HEK293 (cell line): ENCODE results near the gene MAPRE3.

ENCODE experiments used
- CTCF ChIA-PET: fragments of 350-600 bp; formaldehyde crosslinking; extraction: SDS; loops from one replicate; lab custom pipeline; 2021; ENCODE audit warnings: antibody characterized with exemption; lab: Yijun Ruan, JAX
- POLR2A ChIA-PET: fragments of 300-600 bp; formaldehyde crosslinking; extraction: SDS; loops from one replicate; lab custom pipeline; 2020; ENCODE audit warnings: antibody characterized with exemption, inconsistent platforms; lab: Yijun Ruan, JAX
- H3K27ac ChIP-seq: fragments of 200-500 bp; sonication (Bioruptor generic); 2 replicates; pipeline ENCODE4 v1.5.1; 2014; ENCODE audit warnings: low read depth, low read length, control low read depth, inconsistent platforms; ENCODE audit errors: extremely low read depth
- H3K36me3 ChIP-seq, 2 experiments: fragments of 200-500 bp in 1 of 2; sonication (Bioruptor generic) in 1 of 2; 1 replicate in 1 of 2; 2 replicates in 1 of 2; pipeline ENCODE4 v1.5.1; 2014 to 2017; ENCODE audit warnings: inconsistent platforms in 2 of 2, low read length in 2 of 2; ENCODE audit not compliant: control insufficient read depth in 2 of 2, insufficient read depth in 1 of 2
- H3K4me1 ChIP-seq: fragments of 200-500 bp; sonication (Bioruptor generic); 2 replicates; pipeline ENCODE4 v1.5.1; 2014; ENCODE audit warnings: mild to moderate bottlenecking, low read length, inconsistent platforms; ENCODE audit not compliant: control insufficient read depth, insufficient read depth
- H3K4me3 ChIP-seq: 2 replicates; pipeline ENCODE4 v1.5.1; 2011; ENCODE audit warnings: low read depth, mild to moderate bottlenecking, control low read depth, low read length, moderate library complexity
- H3K9me3 ChIP-seq: fragments of 200-500 bp; sonication (Bioruptor generic); 2 replicates; pipeline ENCODE4 v1.5.1; 2014; ENCODE audit warnings: low read depth, low read length, inconsistent platforms; ENCODE audit not compliant: control insufficient read depth, insufficient read depth
- GLI4 ChIP-seq: fragments of 450-650 bp; formaldehyde crosslinking; IDR thresholded peaks from 2 replicates; pipeline ENCODE4 v1.5.1; 2016; ENCODE audit warnings: missing biosample characterization, missing genetic modification characterization
- HOXD13 ChIP-seq: sonication (generic); formaldehyde crosslinking; IDR thresholded peaks from 2 replicates; pipeline ENCODE4 v1.8.0; 2022; ENCODE audit warnings: missing genetic modification reagents, borderline replicate concordance
- RBAK ChIP-seq: fragments of 450-650 bp; formaldehyde crosslinking; IDR thresholded peaks from 2 replicates; pipeline ENCODE4 v1.5.1; 2016; ENCODE audit warnings: missing biosample characterization, missing genetic modification characterization
- ZBTB44 ChIP-seq: fragments of 450-650 bp; IDR thresholded peaks from 2 replicates; pipeline ENCODE4 v1.5.1; 2018; ENCODE audit warnings: missing biosample characterization, mild to moderate bottlenecking, missing genetic modification characterization
- ZEB2 ChIP-seq: fragments of 450-650 bp; formaldehyde crosslinking; IDR thresholded peaks from 2 replicates; pipeline ENCODE4 v1.5.1; 2016; ENCODE audit warnings: missing biosample characterization, missing genetic modification characterization
- ZFHX2 ChIP-seq: fragments of 450-650 bp; formaldehyde crosslinking; conservative IDR thresholded peaks from 2 replicates; pipeline ENCODE4 v1.5.1; 2016; ENCODE audit warnings: missing biosample characterization, missing genetic modification characterization
- ZNF184 ChIP-seq: fragments of 450-650 bp; IDR thresholded peaks from 2 replicates; pipeline ENCODE4 v1.5.1; 2018; ENCODE audit warnings: missing biosample characterization, mild to moderate bottlenecking, missing genetic modification characterization
- ZNF223 ChIP-seq: fragments of 450-650 bp; formaldehyde crosslinking; IDR thresholded peaks from 2 replicates; pipeline ENCODE4 v1.5.1; 2016; ENCODE audit warnings: missing biosample characterization, missing genetic modification characterization
- ZNF274 ChIP-seq, 2 experiments: fragments of 200-500 bp in 1 of 2; fragments of 450-650 bp in 1 of 2; sonication (Bioruptor generic) in 1 of 2; formaldehyde crosslinking in 1 of 2; IDR thresholded peaks; 2 replicates each; pipeline versions ENCODE4 v1.5.1 to v1.6.1; 2014 to 2016; ENCODE audit warnings: borderline replicate concordance in 1 of 2, inconsistent platforms in 1 of 2, low read length in 1 of 2, missing biosample characterization in 1 of 2, missing genetic modification characterization in 1 of 2
- ZNF394 ChIP-seq: fragments of 450-650 bp; formaldehyde crosslinking; IDR thresholded peaks from 2 replicates; pipeline ENCODE4 v1.5.1; 2016; ENCODE audit warnings: missing biosample characterization, missing genetic modification characterization, mild to moderate bottlenecking, moderate library complexity, borderline replicate concordance
- ZNF513 ChIP-seq: fragments of 450-650 bp; IDR thresholded peaks from 2 replicates; pipeline ENCODE4 v1.5.1; 2018; ENCODE audit warnings: missing biosample characterization, missing genetic modification characterization
- ZNF521 ChIP-seq: fragments of 450-650 bp; formaldehyde crosslinking; IDR thresholded peaks from 2 replicates; pipeline ENCODE4 v1.5.1; 2017; ENCODE audit warnings: missing biosample characterization, mild to moderate bottlenecking, missing genetic modification characterization
- ZNF624 ChIP-seq: fragments of 450-650 bp; formaldehyde crosslinking; IDR thresholded peaks from 2 replicates; pipeline ENCODE4 v1.5.1; 2017; ENCODE audit warnings: missing biosample characterization, missing genetic modification characterization
- ZNF664 ChIP-seq: fragments of 450-650 bp; formaldehyde crosslinking; IDR thresholded peaks from 2 replicates; pipeline ENCODE4 v1.5.1; 2016; ENCODE audit warnings: missing biosample characterization, missing genetic modification characterization
- ZNF776 ChIP-seq: fragments of 450-650 bp; formaldehyde crosslinking; IDR thresholded peaks from 2 replicates; pipeline ENCODE4 v1.5.0; 2017; ENCODE audit warnings: missing biosample characterization, missing genetic modification characterization, borderline replicate concordance
- TF ChIP-seq, protein P1 (sequence below): fragments of 450-650 bp; formaldehyde crosslinking; IDR thresholded peaks from 2 replicates; pipeline ENCODE4 v1.5.1; 2017; ENCODE audit warnings: missing biosample characterization, mild to moderate bottlenecking, missing genetic modification characterization, moderate library complexity

Gene MAPRE3

DNA sequence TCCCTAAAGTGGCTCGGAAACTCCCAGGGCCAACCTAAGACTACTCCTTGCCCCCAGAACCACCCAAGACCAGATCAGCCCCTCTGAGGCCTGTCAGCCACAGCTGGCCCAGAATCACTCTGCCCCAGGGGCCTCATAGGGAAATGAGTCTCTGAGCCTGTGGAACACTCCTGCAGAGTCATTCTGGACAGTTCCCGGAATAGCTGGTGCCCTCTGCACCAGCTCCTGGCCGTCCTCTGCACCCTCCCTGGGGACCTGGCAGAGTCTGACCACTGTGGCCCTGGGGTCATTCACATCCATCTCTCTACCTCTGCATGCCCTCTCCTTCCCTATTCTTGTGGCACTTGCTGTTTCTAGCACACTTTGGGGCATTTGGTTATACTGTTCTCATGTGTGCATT lies 47.7 kb downstream of the MAPRE3 start:
- POLR2A ChIA-PET = no interaction called here
- CTCF ChIA-PET = interaction anchor here (1.1 to 10.1 kb wide), 7 partner anchors 12 to 186 kb away, joined by 3 to 307 read pairs (median 8); no protein-coding TSS in a partner anchor

GRCh38 chr2:27019459-27019858 lies 49.0 kb downstream of the MAPRE3 start:
- H3K27ac ChIP-seq = no peak overlapping the region
- CTCF ChIA-PET = interaction anchor here (0.6 to 10.1 kb wide), 4 partner anchors 56 to 174 kb away, joined by 3 to 307 read pairs (median 29); no protein-coding TSS in a partner anchor
- no peak for TF ChIP-seq ZEB2
- no peak for TF ChIP-seq ZNF664
- no peak for TF ChIP-seq ZNF513 (tag by site-specific recombination)
- no peak for TF ChIP-seq ZBTB44 (tag by site-specific recombination)
- no peak for TF ChIP-seq ZNF624 (tag by site-specific recombination)
- TF ChIP-seq ZNF223 (tag by site-specific recombination) = no peak
- no peak for TF ChIP-seq GLI4 (tag by site-specific recombination)
- TF ChIP-seq HOXD13 (CRISPR knock-in tag) = no peak
- TF ChIP-seq ZNF776 = no peak
- TF ChIP-seq ZNF394 (tag by site-specific recombination) = no peak
- no peak for TF ChIP-seq ZFHX2 (tag by site-specific recombination)
- TF ChIP-seq ZNF184 = no peak
- TF ChIP-seq RBAK (tag by site-specific recombination) = no peak
- TF ChIP-seq, all 188 proteins: peak for 0

More for the DNA sequence above, 47.7 kb downstream of the MAPRE3 start:
- no peak for TF ChIP-seq ZNF521
- Histone ChIP-seq H3K9me3 (no peaks in the 10 kb centered on the region), H3K4me3 (no peak overlapping the region), H3K27ac (no peak overlapping the region), H3K4me1 (0 out of 2 replicates have a peak, but pooled peaks cover 3% of the 10 kb centered on the region), H3K36me3 (peaks cover 0 to 15% of the 10 kb centered on the region in 2 experiments; a peak in 1 of 3 replicates)

GRCh38 chr2:27019931-27020855 lies 49.8 kb downstream of the MAPRE3 start:
- H3K36me3 ChIP-seq = peaks cover 0 to 35% of the 10 kb centered on the region in 2 experiments; a peak in 1 of 3 replicates
- POLR2A ChIA-PET = interaction anchor here (0.6 kb wide), 1 partner anchor 12 kb away, joined by 4 read pairs; no protein-coding TSS in a partner anchor

More at GRCh38 chr2:27019459-27019858, 49.0 kb downstream of the MAPRE3 start:
- Histone ChIP-seq H3K4me3 (no peak overlapping the region), H3K9me3 (no peaks in the 10 kb centered on the region), H3K36me3 (peaks cover 0 to 28% of the 10 kb centered on the region in 2 experiments; a peak in 1 of 3 replicates), H3K4me1 (0 out of 2 replicates have a peak, but pooled peaks cover 3% of the 10 kb centered on the region)
- POLR2A ChIA-PET = no interaction called here

More at GRCh38 chr2:27019931-27020855, 49.8 kb downstream of the MAPRE3 start:
- CTCF ChIA-PET = interaction anchor here (0.6 to 10.1 kb wide), 4 partner anchors 57 to 174 kb away, joined by 3 to 307 read pairs (median 29); no protein-coding TSS in a partner anchor
- H3K27ac ChIP-seq = no peak overlapping the region
- no peak for TF ChIP-seq ZNF274 (IDR thresholded peaks at IDR 0.05; ENCODE audit: low read length)
- TF ChIP-seq ZNF274 (tag by site-specific recombination; IDR thresholded peaks at IDR 0.05; ENCODE audit: borderline replicate concordance) = no peak
- TF ChIP-seq, protein P1, sequence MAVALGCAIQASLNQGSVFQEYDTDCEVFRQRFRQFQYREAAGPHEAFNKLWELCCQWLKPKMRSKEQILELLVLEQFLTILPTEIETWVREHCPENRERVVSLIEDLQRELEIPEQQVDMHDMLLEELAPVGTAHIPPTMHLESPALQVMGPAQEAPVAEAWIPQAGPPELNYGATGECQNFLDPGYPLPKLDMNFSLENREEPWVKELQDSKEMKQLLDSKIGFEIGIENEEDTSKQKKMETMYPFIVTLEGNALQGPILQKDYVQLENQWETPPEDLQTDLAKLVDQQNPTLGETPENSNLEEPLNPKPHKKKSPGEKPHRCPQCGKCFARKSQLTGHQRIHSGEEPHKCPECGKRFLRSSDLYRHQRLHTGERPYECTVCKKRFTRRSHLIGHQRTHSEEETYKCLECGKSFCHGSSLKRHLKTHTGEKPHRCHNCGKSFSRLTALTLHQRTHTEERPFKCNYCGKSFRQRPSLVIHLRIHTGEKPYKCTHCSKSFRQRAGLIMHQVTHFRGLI (tag by site-specific recombination) = no peak
- no peak overlapping the region for H3K4me3 ChIP-seq
- 0 out of 2 replicates have a peak, but pooled peaks cover 3% of the 10 kb centered on the region for H3K4me1 ChIP-seq
- H3K9me3 ChIP-seq = no peaks in the 10 kb centered on the region
